ENCODE measurements around the gene ASCC1. TPM values are rescaled to one million over a fixed set of nuclear protein-coding genes. Genes with fewer than 3 reads are reported as not detected.

ASCC1 gene
- 25.0 TPM for polyA plus RNA-seq (2013, experiment 1 of 2)
- 31.3 TPM for polyA plus RNA-seq (2013, experiment 2 of 2)

DNA sequence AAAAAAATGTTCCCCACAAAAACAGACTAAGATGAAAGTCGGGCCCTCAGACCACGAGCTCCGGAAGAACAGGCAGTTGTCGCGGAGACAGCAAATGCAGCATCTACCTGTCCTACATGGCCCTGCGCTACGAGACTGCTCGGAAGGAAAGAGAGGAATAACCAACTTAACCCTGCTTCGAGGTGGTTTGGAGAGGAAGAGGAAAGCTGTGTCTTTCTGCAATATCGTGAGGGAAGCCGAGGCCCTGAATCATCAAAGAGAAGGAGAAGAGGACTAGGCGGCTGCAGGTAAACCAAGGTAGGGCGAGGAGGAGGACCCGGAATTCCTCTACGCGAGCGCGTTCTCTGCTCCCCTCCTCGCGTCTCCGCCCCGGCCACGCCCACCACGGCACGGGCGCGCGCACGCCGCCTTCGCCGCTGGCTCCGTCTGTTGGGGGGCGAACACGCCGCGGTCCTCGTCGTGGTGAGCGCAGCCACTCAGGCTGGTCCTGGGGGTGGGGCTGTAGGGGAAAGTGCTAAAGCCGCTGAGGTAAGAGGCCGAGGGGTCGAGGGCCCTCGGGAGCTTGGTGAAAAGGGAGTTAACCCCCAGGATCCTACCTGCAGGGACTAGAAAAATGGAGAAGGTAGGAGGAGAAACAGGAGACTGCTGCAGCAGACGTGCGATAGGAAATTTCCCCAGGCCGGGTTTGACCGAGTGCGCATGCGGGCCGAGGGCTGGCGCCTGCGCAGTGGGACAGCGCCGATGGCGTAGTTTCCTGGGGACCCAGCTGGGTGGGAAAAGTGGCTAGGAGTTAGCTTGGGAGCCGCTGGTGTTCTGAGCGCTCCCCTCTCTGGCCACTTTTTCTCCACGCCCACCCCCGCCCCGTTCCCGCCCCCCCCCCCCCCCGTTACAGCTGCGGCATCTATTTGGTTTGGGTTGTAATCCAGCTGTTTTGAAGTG lies at the start of gene ASCC1, which contains the start of gene ANAPC16:
Gene ASCC1 (minus strand): TSS at position 666 of the 939 bp plus-strand sequence. CDS start 2,978 bp downstream, outside the sequence.
Gene ANAPC16 (plus strand): TSS at position 402 of the 939 bp plus-strand sequence. CDS start 7,903 bp downstream, outside the sequence.
- H3K4me3 ChIP-seq (ENCODE audit: low read length), result peak within 1 kb of the TSS; percentile 70
- H3K9me3 ChIP-seq (ENCODE audit: insufficient read depth, low read depth, low read length), result no peaks in the 10 kb centered on the region
- H3K27me3 ChIP-seq (ENCODE audit: insufficient read depth, low read length), result no peaks in the 10 kb centered on the region
- H3K4me1 ChIP-seq (ENCODE audit: insufficient read depth, low read length), result no peaks in the 10 kb centered on the region
- peak within 1 kb of the TSS; percentile 91 for H3K9ac ChIP-seq (ENCODE audit: low read depth, low read length)
- WGBS, result 2% methylated on average over 57 of the region's 64 CpGs
- peak within 1 kb of the TSS; percentile 93 for H3K27ac ChIP-seq (ENCODE audit: low read depth, low read length)
- peaks cover 21% of the 10 kb centered on the region for H3K36me3 ChIP-seq (ENCODE audit: insufficient read depth, low read length)

GRCh38 chr10:72265508-72265907 lies 49.4 kb upstream of the ASCC1 start:
- Histone ChIP-seq H3K9ac (ENCODE audit: low read depth, low read length) (no peak overlapping the region), H3K4me3 (ENCODE audit: low read length) (no peak overlapping the region), H3K36me3 (ENCODE audit: insufficient read depth, low read length) (no peaks in the 10 kb centered on the region), H3K4me1 (ENCODE audit: insufficient read depth, low read length) (peaks cover 31% of the 10 kb centered on the region), H3K27ac (ENCODE audit: low read depth, low read length) (peak overlapping the region; percentile 37; the same call in 1 of the 2 replicates), H3K27me3 (ENCODE audit: insufficient read depth, low read length) (no peaks in the 10 kb centered on the region), H3K9me3 (ENCODE audit: insufficient read depth, low read depth, low read length) (no peaks in the 10 kb centered on the region)
- WGBS, result 74% methylated on average over 6 of the region's 6 CpGs

GRCh38 chr10:72264536-72264935 lies 48.5 kb upstream of the ASCC1 start:
- Histone ChIP-seq H3K36me3 (ENCODE audit: insufficient read depth, low read length) (no peaks in the 10 kb centered on the region), H3K27me3 (ENCODE audit: insufficient read depth, low read length) (no peaks in the 10 kb centered on the region), H3K27ac (ENCODE audit: low read depth, low read length) (no peak overlapping the region), H3K9ac (ENCODE audit: low read depth, low read length) (no peak overlapping the region), H3K4me1 (ENCODE audit: insufficient read depth, low read length) (peaks cover 40% of the 10 kb centered on the region), H3K9me3 (ENCODE audit: insufficient read depth, low read depth, low read length) (no peaks in the 10 kb centered on the region), H3K4me3 (ENCODE audit: low read length) (no peak overlapping the region)
- 83% methylated on average over 1 of the region's 1 CpG for WGBS

GRCh38 chr10:72263613-72264241 lies 47.7 kb upstream of the ASCC1 start:
- Histone ChIP-seq H3K27me3 (ENCODE audit: insufficient read depth, low read length) (no peaks in the 10 kb centered on the region), H3K4me1 (ENCODE audit: insufficient read depth, low read length) (peaks cover 44% of the 10 kb centered on the region), H3K4me3 (ENCODE audit: low read length) (no peak overlapping the region), H3K9me3 (ENCODE audit: insufficient read depth, low read depth, low read length) (no peaks in the 10 kb centered on the region), H3K27ac (ENCODE audit: low read depth, low read length) (no peak overlapping the region), H3K36me3 (ENCODE audit: insufficient read depth, low read length) (no peaks in the 10 kb centered on the region), H3K9ac (ENCODE audit: low read depth, low read length) (no peak overlapping the region)
- WGBS, result 92% methylated on average over 6 of the region's 6 CpGs

DNA sequence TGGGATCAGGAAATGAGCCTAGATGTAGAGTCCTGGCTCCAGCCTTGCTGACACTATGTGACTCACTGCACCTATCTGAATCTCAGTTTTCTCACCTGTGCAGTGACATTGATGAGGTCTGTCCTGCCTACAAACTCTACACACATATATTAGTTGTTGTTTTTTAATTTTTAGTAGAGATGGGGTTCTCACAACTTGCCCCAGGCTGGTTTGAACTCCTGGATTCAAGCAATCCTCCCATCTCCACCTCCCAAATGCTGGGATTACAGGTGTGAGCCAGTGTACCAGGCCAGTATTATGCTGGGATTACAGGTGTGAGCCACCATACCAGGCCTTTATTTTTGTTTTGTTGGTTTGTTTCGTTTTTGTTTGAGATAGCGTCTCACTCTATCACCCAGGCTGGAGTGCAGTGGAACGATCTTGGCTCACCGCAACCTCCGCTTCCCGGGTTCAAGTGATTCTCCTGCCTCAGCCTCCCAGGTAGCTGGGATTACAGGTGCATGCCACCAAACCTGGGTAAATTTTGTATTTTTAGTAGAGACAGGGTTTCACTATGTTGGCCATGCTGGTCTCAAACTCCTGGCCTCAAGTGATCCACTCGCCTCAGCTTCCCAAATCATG lies 45.8 kb upstream of the ASCC1 start:
- 91% methylated on average over 7 of the region's 7 CpGs for WGBS
- Histone ChIP-seq H3K27me3 (ENCODE audit: insufficient read depth, low read length) (no peaks in the 10 kb centered on the region), H3K27ac (ENCODE audit: low read depth, low read length) (peak overlapping the region; percentile 98), H3K4me1 (ENCODE audit: insufficient read depth, low read length) (peaks cover 38% of the 10 kb centered on the region), H3K4me3 (ENCODE audit: low read length) (peak overlapping the region; percentile 54), H3K36me3 (ENCODE audit: insufficient read depth, low read length) (no peaks in the 10 kb centered on the region), H3K9ac (ENCODE audit: low read depth, low read length) (peak overlapping the region; percentile 78), H3K9me3 (ENCODE audit: insufficient read depth, low read depth, low read length) (no peaks in the 10 kb centered on the region)

GRCh38 chr10:72260976-72261783 lies 45.1 kb upstream of the ASCC1 start:
- Histone ChIP-seq H3K4me3 (ENCODE audit: low read length) (peak overlapping the region; percentile 54), H3K9ac (ENCODE audit: low read depth, low read length) (peak overlapping the region; percentile 78), H3K36me3 (ENCODE audit: insufficient read depth, low read length) (no peaks in the 10 kb centered on the region), H3K27me3 (ENCODE audit: insufficient read depth, low read length) (no peaks in the 10 kb centered on the region), H3K4me1 (ENCODE audit: insufficient read depth, low read length) (peaks cover 38% of the 10 kb centered on the region), H3K27ac (ENCODE audit: low read depth, low read length) (peak overlapping the region; percentile 98), H3K9me3 (ENCODE audit: insufficient read depth, low read depth, low read length) (no peaks in the 10 kb centered on the region)
- 5% methylated on average over 29 of the region's 30 CpGs for WGBS

DNA sequence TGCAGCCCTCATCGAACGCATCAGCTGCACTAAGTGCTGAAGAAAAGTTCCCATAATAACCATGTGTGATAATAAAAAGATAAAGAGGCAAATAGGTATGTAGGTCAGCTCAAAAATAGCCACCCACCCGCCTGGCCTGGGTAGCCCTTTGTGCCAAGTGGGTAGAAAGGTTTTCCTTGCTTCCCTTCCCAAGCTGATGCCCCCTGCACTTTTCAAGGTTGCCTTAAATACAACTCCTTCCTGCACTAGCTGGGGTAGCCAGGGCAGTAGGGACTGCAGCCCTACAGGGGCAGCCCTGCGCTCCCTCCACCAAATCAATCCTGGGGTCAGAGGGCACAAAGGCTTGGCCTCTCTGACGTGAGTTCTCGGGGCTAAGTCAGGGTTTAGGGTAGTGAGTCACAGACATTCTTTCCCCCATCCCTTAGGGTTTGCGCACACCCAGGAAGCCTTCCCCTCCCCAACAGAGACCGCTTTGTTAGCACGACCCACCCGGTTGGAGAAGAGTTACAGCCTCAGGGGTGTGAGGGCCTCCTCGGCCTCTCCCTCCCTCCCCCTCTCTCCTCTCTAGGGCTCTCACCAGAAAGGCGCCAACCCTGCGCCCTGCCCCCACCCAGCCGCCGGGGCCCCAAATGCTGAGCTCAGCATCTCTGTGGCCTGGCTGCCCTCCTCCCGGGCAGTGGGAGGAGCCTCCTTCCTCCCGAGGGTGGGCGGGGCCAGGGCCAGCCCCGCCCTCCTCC lies 44.3 kb upstream of the ASCC1 start:
- Histone ChIP-seq H3K9me3 (ENCODE audit: insufficient read depth, low read depth, low read length) (no peaks in the 10 kb centered on the region), H3K4me1 (ENCODE audit: insufficient read depth, low read length) (peaks cover 34% of the 10 kb centered on the region), H3K4me3 (ENCODE audit: low read length) (peak overlapping the region; percentile 54; the same call in 1 of the 2 replicates), H3K27ac (ENCODE audit: low read depth, low read length) (peak overlapping the region; percentile 98), H3K36me3 (ENCODE audit: insufficient read depth, low read length) (no peaks in the 10 kb centered on the region), H3K27me3 (ENCODE audit: insufficient read depth, low read length) (no peaks in the 10 kb centered on the region), H3K9ac (ENCODE audit: low read depth, low read length) (peak overlapping the region; percentile 63)
- WGBS, result 11% methylated on average over 19 of the region's 19 CpGs

GRCh38 chr10:72259491-72260238 lies 43.6 kb upstream of the ASCC1 start:
- WGBS, result 53% methylated on average over 5 of the region's 5 CpGs
- Histone ChIP-seq H3K27me3 (ENCODE audit: insufficient read depth, low read length) (no peaks in the 10 kb centered on the region), H3K9ac (ENCODE audit: low read depth, low read length) (peak overlapping the region; percentile 63), H3K4me1 (ENCODE audit: insufficient read depth, low read length) (peaks cover 33% of the 10 kb centered on the region), H3K36me3 (ENCODE audit: insufficient read depth, low read length) (no peaks in the 10 kb centered on the region), H3K9me3 (ENCODE audit: insufficient read depth, low read depth, low read length) (no peaks in the 10 kb centered on the region), H3K4me3 (ENCODE audit: low read length) (0 out of 2 replicates have a peak overlapping the region, but pooled peaks have one; percentile 11), H3K27ac (ENCODE audit: low read depth, low read length) (peak overlapping the region; percentile 98)

DNA sequence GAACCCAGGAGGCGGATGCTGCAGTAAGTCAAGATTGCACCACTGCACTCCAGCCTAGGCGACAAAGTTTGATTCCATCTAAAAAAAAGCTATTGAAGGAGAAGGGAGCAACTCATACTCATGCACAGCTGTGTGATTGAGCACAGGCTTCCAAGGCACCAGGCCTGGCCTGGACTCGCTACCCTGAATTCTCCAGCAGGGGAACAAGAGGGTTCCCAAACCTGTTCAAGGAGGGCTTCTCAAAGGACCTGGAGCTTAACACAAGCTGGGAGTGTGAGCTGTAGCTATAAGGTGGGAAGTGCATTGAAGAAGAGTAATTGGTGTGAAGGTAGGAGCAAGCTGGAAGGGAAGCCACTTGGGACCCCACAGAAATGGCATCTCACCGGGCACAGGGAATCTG lies 42.5 kb upstream of the ASCC1 start:
- Histone ChIP-seq H3K9me3 (ENCODE audit: insufficient read depth, low read depth, low read length) (no peaks in the 10 kb centered on the region), H3K4me1 (ENCODE audit: insufficient read depth, low read length) (peaks cover 33% of the 10 kb centered on the region), H3K9ac (ENCODE audit: low read depth, low read length) (no peak overlapping the region), H3K4me3 (ENCODE audit: low read length) (no peak overlapping the region), H3K27ac (ENCODE audit: low read depth, low read length) (no peak overlapping the region), H3K27me3 (ENCODE audit: insufficient read depth, low read length) (no peaks in the 10 kb centered on the region), H3K36me3 (ENCODE audit: insufficient read depth, low read length) (no peaks in the 10 kb centered on the region)
- 90% methylated on average over 4 of the region's 4 CpGs for WGBS
